Measurements from ENCODE around the gene PLEK.

DNA sequence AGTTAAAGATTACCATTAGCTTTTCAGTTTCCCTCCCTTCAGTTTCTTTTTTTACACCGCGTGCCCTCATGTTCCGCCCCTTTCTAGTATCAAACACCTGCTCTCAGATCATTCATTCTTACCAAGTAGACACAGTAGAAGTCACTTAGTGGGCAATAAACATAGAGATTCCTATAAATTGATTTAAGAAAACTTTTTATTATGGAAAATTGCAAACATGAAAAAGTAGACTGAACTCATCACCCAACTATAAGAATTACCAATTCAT is 24.1 kb upstream of the PLEK start:
- TF ChIP-seq, protein P1, sequence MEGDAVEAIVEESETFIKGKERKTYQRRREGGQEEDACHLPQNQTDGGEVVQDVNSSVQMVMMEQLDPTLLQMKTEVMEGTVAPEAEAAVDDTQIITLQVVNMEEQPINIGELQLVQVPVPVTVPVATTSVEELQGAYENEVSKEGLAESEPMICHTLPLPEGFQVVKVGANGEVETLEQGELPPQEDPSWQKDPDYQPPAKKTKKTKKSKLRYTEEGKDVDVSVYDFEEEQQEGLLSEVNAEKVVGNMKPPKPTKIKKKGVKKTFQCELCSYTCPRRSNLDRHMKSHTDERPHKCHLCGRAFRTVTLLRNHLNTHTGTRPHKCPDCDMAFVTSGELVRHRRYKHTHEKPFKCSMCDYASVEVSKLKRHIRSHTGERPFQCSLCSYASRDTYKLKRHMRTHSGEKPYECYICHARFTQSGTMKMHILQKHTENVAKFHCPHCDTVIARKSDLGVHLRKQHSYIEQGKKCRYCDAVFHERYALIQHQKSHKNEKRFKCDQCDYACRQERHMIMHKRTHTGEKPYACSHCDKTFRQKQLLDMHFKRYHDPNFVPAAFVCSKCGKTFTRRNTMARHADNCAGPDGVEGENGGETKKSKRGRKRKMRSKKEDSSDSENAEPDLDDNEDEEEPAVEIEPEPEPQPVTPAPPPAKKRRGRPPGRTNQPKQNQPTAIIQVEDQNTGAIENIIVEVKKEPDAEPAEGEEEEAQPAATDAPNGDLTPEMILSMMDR (IDR thresholded peaks at IDR 0.05) = no peak
- TF ChIP-seq POLR2A (IDR thresholded peaks at IDR 0.05) = no peak
